GM19372 (cell line): ENCODE measurements around the gene PLA2G2D.
A peak's percentile ranks its signal among the peaks of the same experiment; 100 is the strongest.

ENCODE experiments used
- ATAC-seq: cut with Tn5 transposase; IDR thresholded peaks from one replicate; pipeline ENCODE4 v1.9.1; 2021; ENCODE audit warnings: mild to moderate bottlenecking, low read depth, moderate library complexity; ENCODE audit not compliant: unreplicated experiment

The PLA2G2D gene

GRCh38 chr1:20093303-20093702 lies 26.0 kb downstream of the PLA2G2D start:
- ATAC-seq, result no peak

DNA sequence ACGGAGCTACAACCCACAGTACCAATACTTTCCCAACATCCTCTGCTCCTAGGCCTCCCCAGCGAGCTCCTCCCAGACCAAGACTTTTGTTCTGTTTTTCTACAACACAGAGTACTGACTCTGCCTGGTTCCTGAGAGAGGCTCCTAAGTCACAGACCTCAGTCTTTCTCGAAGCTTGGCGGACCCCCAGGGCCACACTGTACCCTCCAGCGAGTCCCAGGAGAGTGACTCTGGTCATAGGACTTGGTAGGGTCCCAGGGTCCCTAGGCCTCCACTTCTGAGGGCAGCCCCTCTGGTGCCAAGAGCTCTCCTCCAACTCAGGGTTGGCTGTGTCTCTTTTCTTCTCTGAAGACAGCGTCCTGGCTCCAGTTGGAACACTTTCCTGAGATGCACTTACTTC lies 28.7 kb downstream of the PLA2G2D start:
- no peak for ATAC-seq

DNA sequence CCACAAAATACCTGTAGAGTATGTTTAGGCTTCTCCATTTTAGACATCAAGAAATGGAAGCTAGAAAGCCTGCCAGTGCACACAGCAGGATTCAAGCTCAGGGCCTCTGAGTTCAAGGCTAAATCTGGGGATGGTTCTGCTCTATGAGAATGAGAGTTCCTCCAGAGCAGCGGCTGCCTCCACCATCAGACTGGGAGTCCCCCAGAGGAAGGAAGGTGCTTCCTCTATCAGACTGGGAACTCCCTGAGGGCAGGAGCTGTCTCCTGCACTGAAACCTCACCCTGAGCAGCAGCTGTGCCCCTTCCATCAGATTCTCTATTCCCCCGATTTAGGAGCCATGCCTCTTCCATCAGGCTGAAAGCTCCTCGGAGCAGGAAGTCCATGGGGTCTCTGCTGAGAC lies 29.2 kb downstream of the PLA2G2D start:
- ATAC-seq, result no peak

DNA sequence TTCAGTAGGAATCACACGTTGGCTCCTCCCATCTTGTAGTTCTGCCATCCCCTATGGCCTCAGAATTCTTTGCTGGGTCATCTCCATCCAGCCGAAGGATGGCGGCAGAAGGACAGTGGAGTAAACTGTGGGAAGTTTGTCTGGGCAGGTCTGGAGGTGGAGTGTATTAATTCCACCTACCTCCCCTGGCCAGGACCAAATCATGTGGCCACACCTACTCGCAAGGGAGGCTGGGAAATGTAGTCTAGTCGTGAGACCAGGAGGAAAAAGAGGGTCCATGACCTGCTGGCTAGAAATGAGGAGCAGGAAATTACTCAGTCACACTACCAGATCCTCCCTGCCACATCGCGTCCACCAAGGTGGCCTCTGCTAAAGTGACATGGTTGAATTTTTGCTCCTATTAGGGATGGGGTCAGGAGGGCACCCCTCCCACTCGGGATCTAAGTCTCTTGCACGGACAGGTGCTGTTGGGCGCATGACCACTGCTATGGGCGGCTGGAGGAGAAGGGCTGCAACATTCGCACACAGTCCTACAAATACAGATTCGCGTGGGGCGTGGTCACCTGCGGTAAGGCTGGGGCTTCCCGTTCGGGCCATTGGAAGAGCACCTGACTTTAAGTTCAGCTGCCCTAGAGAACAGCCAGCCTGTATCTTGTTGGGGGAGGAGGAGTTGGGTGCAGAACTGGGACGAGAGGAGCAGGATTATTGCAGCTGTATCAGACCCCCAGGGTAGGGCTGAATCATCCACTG lies 29.8 kb downstream of the PLA2G2D start:
- ATAC-seq, result no peak

DNA sequence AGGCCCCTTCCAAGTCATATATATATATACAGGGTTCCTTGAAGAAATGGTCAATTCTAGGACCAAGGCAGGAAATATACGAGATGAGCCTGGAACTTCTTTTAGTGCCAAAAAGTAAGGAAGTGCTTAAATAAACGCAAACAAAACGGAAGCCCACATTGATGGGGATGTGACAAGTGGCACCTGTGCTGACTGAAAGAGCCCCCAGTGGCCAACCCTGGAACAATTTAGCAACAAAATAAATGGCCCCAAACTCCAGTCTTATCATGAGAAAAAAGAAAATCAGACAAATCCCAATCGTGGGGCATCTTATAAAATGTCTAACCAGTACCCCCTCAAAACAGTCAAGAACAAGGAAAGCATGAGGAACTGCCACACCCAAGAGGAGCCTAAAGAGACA lies 31.7 kb downstream of the PLA2G2D start:
- ATAC-seq, result no peak

GRCh38 chr1:20086800-20087199 lies 32.5 kb downstream of the PLA2G2D start:
- no peak for ATAC-seq

DNA sequence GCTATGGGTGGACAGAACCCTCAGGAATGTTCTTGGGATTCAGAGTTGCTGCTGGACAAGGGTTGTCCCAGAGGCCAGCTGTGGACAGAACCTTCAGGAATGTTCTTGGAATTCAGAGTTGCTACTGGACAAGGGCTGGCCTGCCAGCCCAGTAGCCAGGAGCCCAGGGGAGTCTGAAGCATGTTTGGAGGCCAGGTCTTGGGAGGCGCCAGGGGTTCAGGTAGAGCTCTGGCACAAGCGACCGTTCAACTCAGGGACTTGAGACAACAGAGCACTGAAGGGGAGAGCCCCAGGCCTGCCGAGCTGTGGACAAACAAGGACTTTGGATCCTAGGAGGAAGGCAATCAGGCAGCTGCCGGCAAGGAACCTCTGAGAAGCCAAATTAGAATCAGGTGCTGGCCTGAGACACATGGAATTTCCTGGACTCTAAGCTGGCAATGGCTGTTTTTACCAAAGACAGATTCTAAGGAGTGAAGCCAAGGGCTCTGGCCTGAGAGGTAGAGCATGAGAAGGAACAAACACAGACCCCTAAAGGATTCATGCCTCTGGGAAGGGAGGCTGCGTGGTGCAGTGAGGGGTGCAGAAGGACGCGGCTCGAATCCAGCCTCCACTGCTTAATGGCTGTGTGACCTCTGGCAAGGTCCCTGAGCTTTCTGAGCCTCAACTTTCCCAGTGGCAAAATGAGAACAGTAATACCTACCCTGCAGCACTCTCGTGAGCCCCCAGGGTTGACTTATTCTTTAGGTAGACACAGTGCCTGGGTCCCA lies 36.0 kb downstream of the PLA2G2D start:
- ATAC-seq, result no peak

- no peak for ATAC-seq
Observed at GRCh38 chr1:20082772-20083171, 36.6 kb downstream of the PLA2G2D start.

DNA sequence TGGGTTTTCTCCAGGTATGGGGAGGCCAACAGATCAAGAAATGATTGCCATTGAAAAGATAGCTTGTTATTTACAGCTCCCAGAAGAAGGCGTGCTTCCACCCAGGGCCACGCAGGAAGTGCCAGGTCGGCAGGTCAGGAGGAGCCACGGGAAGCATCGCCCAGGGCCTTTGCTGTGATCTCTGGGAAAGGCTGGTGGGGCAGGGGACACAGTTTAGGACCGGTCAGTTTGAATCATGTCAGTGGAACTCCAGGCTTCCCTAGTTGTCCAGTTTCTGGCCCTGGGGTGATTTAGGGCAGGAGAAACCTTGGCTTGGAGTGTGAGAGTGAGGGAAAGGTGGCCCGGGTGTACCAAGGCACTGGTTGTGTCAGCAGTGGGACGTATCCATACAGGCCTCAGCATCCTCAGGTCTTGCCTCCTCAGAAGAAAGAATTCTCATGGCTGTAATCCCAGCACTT lies 38.0 kb downstream of the PLA2G2D start:
- no peak for ATAC-seq

- ATAC-seq, result no peak
Observed at GRCh38 chr1:20080441-20081352, 38.6 kb downstream of the PLA2G2D start.

GRCh38 chr1:20079661-20080305 lies 39.6 kb downstream of the PLA2G2D start:
- ATAC-seq, result no peak

- no peak for ATAC-seq
Observed at GRCh38 chr1:20078711-20079110, 40.6 kb downstream of the PLA2G2D start.

DNA sequence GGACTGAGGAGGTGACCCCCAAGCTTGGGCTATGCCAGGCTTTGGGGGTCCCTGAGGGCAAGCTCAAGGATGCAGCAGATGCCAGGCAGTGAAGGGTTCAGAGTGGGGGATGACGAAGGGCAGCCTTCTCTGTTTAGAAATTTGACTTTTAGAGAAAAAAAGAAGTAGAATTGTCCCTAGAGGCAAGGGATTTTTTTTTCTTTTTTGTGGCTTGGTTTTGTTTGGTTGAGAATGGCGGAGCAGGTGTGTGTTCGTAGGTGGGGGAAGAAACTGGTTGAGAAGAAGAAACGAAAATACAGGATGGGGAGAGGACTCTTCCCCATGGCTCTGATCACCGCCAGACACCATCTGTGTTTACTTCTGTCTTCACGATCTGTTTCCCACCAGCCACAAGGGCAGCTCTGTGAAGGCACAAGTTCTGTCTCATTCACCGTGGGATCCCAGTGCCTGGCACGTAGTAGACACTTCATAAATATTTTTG lies 41.1 kb downstream of the PLA2G2D start:
- peak; percentile 64 for ATAC-seq

- no peak for ATAC-seq
Observed at GRCh38 chr1:20076710-20077461, 42.5 kb downstream of the PLA2G2D start.

- ATAC-seq, result no peak
Observed at GRCh38 chr1:20076223-20076622, 43.1 kb downstream of the PLA2G2D start.

DNA sequence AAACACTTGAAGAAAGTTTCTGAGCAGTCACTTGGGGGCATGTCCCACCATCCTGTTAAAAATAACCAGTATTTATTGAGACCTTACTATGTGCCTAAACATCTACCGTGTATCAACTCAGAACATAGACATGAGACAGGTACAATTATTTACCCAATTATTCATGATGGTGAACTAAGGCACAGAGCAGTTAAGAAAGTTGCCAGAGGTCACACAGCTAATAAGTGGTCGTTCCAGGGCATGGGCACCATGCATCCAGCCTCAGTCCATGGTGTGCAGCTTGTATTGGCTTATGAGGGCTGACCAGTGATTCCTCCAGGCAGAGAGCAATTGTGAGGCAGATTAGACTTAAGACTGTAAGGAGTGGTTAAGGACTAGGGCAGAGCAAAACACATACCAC lies 44.0 kb downstream of the PLA2G2D start:
- no peak for ATAC-seq

DNA sequence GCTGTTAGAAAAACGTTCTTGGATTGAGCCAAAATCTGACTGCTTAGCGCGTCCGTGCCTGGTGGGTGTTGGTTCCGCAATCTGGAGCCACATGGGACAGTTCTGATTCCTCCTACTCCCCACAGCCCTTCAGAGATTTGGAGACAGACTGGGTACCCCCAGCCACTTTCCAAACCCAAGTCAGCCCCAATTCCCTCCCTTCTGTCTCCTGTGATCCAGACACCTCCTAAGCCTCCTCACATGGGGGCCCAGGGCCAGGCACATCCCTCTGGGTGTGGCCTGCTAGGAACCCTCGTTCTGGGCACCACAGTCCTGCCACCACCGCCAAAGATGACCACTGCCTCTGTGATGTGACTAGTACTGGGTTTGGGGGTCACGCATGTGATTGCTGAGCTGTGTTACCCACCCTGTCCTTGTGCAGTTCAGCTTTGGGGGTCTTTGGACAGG lies 44.6 kb downstream of the PLA2G2D start:
- no peak for ATAC-seq

- ATAC-seq, result no peak
Observed at GRCh38 chr1:20074055-20074724, 45.1 kb downstream of the PLA2G2D start.

- ATAC-seq, result no peak
Observed at GRCh38 chr1:20073256-20073655, 46.1 kb downstream of the PLA2G2D start.
